GM06990 (cell line): ENCODE measurements around the gene ARID1B.

Source experiments
- DNase-seq: peaks from one replicate; pipeline ENCODE4 v3.0.0-alpha.2; 2011; ENCODE audit not compliant: insufficient read length; ENCODE audit errors: extremely low read depth
- H3K27me3 ChIP-seq: replicated peaks from 2 replicates; pipeline ENCODE4 v1.6.0; 2011; ENCODE audit warnings: low read length; ENCODE audit not compliant: control insufficient read depth, insufficient read depth
- H3K36me3 ChIP-seq: 2 replicates; pipeline ENCODE4 v1.5.1; 2011; ENCODE audit warnings: low read length; ENCODE audit not compliant: control insufficient read depth, insufficient read depth
- H3K4me3 ChIP-seq: replicated peaks from 2 replicates; pipeline ENCODE4 v1.5.1; 2011; ENCODE audit warnings: low read depth, mild to moderate bottlenecking, control low read depth, low read length
- CTCF ChIP-seq: IDR thresholded peaks from 2 replicates; pipeline ENCODE4 v1.5.1; 2011; ENCODE audit warnings: low read length, control low read depth, mild to moderate bottlenecking, inconsistent platforms; ENCODE audit not compliant: insufficient read depth, poor library complexity, severe bottlenecking

ARID1B gene

GRCh38 chr6:157168471-157168870, 391.3 kb downstream of the ARID1B start:
- TF ChIP-seq CTCF: no peak
- Histone ChIP-seq H3K27me3 (no peaks in the 10 kb centered on the region), H3K4me3 (no peak overlapping the region), H3K36me3 (peaks cover 14% of the 10 kb centered on the region)
- no peak for DNase-seq

GRCh38 chr6:157169226-157169625, 392.0 kb downstream of the ARID1B start:
- peaks cover 16% of the 10 kb centered on the region for H3K36me3 ChIP-seq
- H3K27me3 ChIP-seq: no peaks in the 10 kb centered on the region
- H3K4me3 ChIP-seq: no peak overlapping the region
- no peak for TF ChIP-seq CTCF
- DNase-seq: no peak

GRCh38 chr6:157169656-157170055, 392.5 kb downstream of the ARID1B start:
- TF ChIP-seq CTCF: no peak
- H3K27me3 ChIP-seq: no peaks in the 10 kb centered on the region
- DNase-seq: no peak
- no peak overlapping the region for H3K4me3 ChIP-seq
- peaks cover 17% of the 10 kb centered on the region for H3K36me3 ChIP-seq

- Histone ChIP-seq H3K4me3 (no peak overlapping the region), H3K27me3 (no peaks in the 10 kb centered on the region), H3K36me3 (peaks cover 16% of the 10 kb centered on the region)
- TF ChIP-seq CTCF: no peak
- no peak for DNase-seq
Observed at GRCh38 chr6:157170535-157170934, 393.4 kb downstream of the ARID1B start.

GRCh38 chr6:157171801-157172200, 394.6 kb downstream of the ARID1B start:
- no peak for TF ChIP-seq CTCF
- no peak overlapping the region for H3K4me3 ChIP-seq
- H3K27me3 ChIP-seq: no peaks in the 10 kb centered on the region
- no peak for DNase-seq
- H3K36me3 ChIP-seq: peaks cover 14% of the 10 kb centered on the region

GRCh38 chr6:157172231-157172701, 395.1 kb downstream of the ARID1B start:
- Histone ChIP-seq H3K27me3 (no peaks in the 10 kb centered on the region), H3K36me3 (peaks cover 12% of the 10 kb centered on the region), H3K4me3 (no peak overlapping the region)
- TF ChIP-seq CTCF: no peak
- no peak for DNase-seq
